Stimulated activated naive CD8-positive, alpha-beta T cell treated with anti-CD3 and anti-CD28 coated beads, Interleukin-15, amount 100 ng/mL, for 72 hours (primary cell): ENCODE data around the gene YWHAG.
"Not testable (repeated sequence)": the region's sequence is repeated elsewhere in the genome, so short reads cannot be mapped to it uniquely, and the experiment has no call there.

ENCODE experiments used
- ATAC-seq: fragments of 150-1000 bp; cut with Tn5 transposase; 2 replicates; pipeline ENCODE4 v1.10.0; 2021; ENCODE audit warnings: mild to moderate bottlenecking, moderate library complexity
- DNase-seq, 2 donors: peaks; one replicate each; pipeline ENCODE4 v3.0.0; 2021 to 2022
- H3K27ac Mint-ChIP-seq, 2 donors: one replicate each; pipeline ENCODE4 v1.8.0; 2022; ENCODE audit warnings: mild to moderate bottlenecking in 2 of 2, mixed read lengths in 2 of 2, moderate library complexity in 2 of 2
- H3K27me3 Mint-ChIP-seq: one replicate; pipeline ENCODE4 v1.8.0; 2022; ENCODE audit warnings: mixed read lengths
- H3K4me1 Mint-ChIP-seq: one replicate; pipeline ENCODE4 v1.8.0; 2022; ENCODE audit warnings: mild to moderate bottlenecking, mixed read lengths
- H3K4me3 Mint-ChIP-seq, 2 donors: one replicate each; pipeline ENCODE4 v1.8.0; 2022; ENCODE audit warnings: mild to moderate bottlenecking in 2 of 2, mixed read lengths in 2 of 2, moderate library complexity in 1 of 2
- H3K9me3 Mint-ChIP-seq, 2 donors: one replicate each; pipeline ENCODE4 v1.8.0; 2022; ENCODE audit warnings: mixed read lengths in 2 of 2

The YWHAG gene

DNA sequence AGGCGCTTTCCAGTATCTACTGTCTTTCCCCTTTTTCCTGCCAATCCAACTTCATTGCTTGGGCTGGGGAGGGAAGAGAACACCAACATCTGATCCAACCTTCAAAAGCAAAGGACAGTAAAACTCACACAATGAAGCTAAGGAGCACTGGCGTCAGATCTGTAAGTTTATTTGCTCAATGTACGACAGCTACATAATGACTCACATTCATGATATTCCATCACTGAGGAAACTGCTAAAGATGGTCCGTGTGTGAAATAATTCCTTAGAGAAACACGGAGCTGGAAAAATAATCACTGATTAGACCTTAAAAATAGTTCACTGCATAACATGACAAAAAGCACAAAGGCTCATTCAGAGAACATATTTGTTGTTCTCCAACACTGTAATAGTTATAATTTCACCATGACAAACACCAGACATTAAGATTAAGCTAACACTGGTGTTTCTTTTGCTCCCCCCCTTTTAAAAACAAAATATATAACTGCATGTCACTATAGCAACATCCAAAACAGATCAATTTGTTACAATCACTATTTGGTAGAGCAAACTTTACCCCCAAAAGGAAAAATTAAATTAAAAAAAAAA lies 32.1 kb downstream of the YWHAG start:
- ATAC-seq = no peak
- Mint-ChIP-seq H3K9me3 (no peaks in the 10 kb centered on the region), H3K27me3 (no peaks in the 10 kb centered on the region), H3K4me3 (no peak overlapping the region), H3K27ac (no peak overlapping the region), H3K4me1 (peaks cover 42% of the 10 kb centered on the region)
- no peak for DNase-seq

DNA sequence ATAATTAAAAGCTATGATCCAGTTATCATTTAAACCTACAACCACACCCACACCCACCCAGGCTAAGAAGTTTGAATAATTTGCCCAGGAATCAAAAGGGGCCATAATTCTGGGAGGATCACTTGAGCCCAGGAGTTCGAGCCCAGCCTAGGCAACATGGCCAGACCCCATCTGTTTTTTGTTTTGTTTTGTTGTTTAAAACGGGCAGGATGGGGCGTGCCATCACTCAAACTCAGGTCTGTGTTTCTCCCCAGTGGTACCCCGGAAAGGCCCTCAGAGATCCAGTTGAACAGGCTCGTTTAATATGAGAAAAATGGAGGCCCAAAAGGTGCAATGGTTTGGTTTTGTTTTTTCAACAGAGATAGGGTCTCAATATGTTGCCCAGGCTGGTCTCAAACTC lies 33.0 kb downstream of the YWHAG start:
- Mint-ChIP-seq H3K4me1 (peaks cover 36% of the 10 kb centered on the region), H3K27ac (no peak overlapping the region), H3K27me3 (no peaks in the 10 kb centered on the region), H3K4me3 (no peak overlapping the region), H3K9me3 (no peaks in the 10 kb centered on the region)
- ATAC-seq = no peak
- DNase-seq = no peak

DNA sequence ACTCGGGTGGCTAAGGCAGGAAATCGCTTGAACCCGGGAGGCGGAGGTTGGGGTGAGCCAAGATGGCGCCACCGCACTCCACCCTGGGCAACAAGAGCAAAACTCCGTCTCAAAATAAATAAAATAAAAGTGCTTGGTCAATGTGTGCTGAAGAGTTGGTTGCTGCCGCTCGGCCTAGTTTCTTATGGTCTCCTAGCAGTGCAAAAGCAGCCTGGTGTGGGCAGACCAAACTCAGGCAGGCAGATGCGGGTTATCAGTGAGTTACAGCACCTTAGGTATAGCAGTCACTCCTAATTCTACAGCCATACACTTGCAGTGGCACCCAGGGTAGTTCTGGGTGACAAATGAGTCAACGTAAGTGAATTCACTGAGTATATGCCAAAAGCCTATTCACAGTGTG lies 33.7 kb downstream of the YWHAG start:
- no peak overlapping the region for H3K4me3 Mint-ChIP-seq
- DNase-seq (no peak), ATAC-seq (no peak)
- no peaks in the 10 kb centered on the region for H3K9me3 Mint-ChIP-seq
- H3K27me3 Mint-ChIP-seq = no peaks in the 10 kb centered on the region
- H3K4me1 Mint-ChIP-seq = peaks cover 37% of the 10 kb centered on the region
- H3K27ac Mint-ChIP-seq = no peak overlapping the region

DNA sequence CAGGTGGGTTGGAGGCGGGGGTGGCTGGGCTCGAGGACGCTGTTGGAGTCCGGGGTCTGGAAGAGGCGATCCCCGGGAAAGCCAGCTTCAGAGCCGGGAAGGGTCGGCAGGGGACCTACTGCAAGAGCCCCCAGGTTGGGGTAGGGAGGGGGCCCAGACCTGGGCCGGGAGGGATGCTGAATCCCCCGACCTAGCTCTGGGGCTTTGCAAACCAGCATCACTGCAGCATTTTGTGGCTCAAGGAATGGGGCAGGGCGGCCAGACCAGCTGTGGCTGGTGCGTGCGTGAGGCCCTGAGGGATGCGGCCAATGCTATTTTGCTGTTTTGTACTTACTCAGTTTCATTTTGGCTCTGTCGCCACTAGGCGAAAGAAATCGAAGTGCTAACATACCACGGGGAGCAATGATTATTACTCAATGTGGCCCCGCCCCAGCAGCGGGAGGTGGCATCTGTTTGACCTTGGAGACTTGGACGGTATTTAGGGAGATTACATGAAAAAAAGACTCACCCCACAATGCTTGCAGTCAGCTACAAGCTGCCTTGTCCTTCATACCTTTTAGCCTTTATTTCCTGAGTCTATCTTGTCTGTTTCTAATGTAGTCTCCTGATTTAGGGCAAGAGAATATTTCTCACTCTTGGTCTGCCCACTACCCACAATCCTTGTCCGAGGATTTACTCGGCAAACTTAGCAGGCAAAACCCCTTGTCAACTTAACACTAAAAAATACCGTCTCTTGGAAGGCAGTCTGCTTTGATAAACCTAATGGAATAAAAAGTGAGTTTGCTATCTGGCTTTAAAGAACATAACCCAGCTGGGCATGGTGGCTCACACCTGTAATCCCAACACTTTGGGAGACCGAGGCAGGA lies 40.1 kb downstream of the YWHAG start:
- H3K27ac Mint-ChIP-seq = peak overlapping the region; percentile 99
- peaks cover 43% of the 10 kb centered on the region for H3K4me1 Mint-ChIP-seq
- H3K4me3 Mint-ChIP-seq = peak overlapping the region; percentile 83 to 90
- H3K27me3 Mint-ChIP-seq = no peaks in the 10 kb centered on the region
- ATAC-seq = peak; percentile 63
- H3K9me3 Mint-ChIP-seq = no peaks in the 10 kb centered on the region
- peak; percentile 68 to 81 for DNase-seq

DNA sequence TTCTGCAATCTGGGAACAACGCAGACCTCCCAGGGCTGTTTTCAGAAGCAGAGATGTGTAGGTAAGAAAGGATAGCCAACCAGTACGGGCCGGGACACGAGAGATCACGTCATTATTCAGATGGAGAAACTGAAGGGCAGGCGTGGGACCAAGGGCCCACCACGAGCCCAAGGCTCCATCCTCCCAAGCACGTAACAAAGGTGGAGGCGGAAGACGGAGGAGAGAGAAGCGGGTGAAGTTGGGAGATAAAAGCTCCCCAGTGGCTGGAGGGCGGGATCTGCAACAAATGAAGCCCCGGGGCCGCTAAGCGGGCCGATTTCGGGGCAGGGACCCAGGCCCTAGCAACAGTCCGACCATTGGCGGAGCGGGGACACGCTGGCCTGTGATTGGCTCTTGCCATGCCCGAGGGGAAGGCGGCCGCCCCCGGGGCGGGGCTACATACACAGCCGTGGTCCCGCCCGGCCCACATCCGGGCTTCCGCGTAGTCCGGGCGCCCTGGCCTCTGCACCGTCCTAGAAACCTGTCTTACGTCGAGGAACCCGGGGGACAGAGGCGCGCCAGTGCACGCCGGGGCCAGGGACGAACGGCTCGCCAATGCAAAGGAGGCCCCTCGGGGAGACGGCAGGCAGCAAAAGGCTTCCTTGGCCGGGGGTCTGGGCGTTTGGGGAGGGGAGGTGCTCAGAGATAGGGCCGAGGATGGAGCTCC lies 40.9 kb downstream of the YWHAG start:
- H3K4me1 Mint-ChIP-seq = peaks cover 41% of the 10 kb centered on the region
- ATAC-seq = peak; percentile 95
- H3K4me3 Mint-ChIP-seq = peak overlapping the region; percentile 83 to 90

DNA sequence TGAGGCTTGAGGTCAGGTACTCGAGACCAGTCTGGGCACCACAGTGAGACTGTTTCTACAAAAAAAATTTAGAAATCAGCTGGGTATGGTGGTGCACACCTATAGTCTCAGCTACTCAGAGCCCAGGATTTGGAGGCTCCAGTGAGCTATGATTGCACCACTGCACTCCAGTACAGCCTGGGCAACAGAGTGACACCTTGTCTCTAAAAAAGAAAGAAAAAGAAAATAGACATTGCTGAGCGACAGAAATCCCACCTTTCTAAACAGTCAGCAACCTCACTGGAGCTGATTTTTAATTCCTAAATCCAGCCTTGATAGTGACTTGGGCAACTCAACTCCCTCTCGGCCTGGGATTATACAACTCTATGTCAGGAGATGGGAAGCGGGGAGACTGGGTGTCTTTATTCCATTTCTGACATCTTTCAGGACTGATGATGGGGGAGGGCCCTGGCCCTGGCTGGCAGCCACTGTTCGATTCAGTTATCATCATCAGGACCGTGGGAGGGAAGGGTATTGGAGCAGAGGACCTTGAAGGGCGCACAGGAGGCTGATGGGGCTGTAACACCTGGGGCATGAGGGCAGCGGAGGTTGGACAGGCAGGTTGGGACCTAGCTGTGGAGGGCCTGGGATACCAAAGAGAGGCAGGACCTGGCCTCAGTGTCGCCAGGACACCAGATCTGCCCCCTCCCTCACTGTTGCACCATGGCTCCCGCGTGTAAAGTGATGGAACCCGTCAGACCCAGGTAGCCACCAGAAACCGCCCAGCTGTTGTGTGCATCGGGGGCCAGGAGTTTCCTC lies 41.6 kb downstream of the YWHAG start:
- Mint-ChIP-seq H3K27ac (peak overlapping the region; percentile 92 to 99), H3K9me3 (no peaks in the 10 kb centered on the region), H3K27me3 (no peaks in the 10 kb centered on the region), H3K4me3 (peak overlapping the region; percentile 83 to 90), H3K4me1 (peaks cover 41% of the 10 kb centered on the region)
- DNase-seq = peak; percentile 20 to 25
- ATAC-seq = no peak

More for the DNA sequence above, 40.9 kb downstream of the YWHAG start:
- H3K27me3 Mint-ChIP-seq = no peaks in the 10 kb centered on the region
- peak; percentile 93 to 96 for DNase-seq
- peak overlapping the region; percentile 99 for H3K27ac Mint-ChIP-seq
- no peaks in the 10 kb centered on the region for H3K9me3 Mint-ChIP-seq

DNA sequence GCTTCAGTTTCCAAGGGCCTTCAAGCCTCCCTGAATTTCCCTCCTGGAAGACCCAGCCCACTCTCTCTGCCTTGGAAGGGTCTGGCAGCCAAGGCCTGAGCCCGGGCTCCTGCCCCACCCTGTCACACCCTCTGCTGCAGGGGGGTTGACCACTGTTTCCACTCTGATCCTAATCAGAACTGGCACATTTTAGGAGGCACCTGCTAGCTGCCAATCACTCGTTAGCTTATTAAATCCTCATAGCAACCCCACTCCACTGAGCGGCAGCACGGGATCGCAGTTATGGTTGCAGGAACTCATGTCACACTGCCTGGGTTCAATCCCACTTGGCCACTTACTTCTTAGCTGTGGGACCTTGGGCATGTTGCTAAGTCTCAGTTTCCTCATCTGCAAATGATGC lies 43.4 kb downstream of the YWHAG start:
- Mint-ChIP-seq H3K27ac (no peak overlapping the region), H3K4me1 (peaks cover 37% of the 10 kb centered on the region), H3K9me3 (no peaks in the 10 kb centered on the region), H3K4me3 (no peak overlapping the region), H3K27me3 (no peaks in the 10 kb centered on the region)
- no peak for DNase-seq
- no peak for ATAC-seq

DNA sequence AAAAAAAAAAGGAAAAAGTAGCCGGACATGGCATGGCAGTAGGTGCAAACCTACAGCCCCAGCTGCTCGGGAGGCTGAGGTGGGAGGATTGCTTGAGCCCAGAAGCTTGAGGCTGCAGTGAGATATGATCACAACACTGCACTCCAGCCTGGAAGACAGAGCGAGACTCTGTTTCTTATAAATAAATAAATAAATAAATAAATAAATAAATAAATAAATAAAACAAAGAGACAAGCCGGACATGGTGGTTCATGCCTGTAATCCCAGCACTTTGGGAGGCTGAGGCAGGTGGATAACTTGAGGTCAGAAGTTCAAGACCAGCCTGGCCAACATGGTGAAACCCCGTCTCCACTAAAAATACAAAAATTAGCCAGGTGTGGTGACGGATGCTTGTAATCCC lies 44.1 kb downstream of the YWHAG start:
- not testable (repeated sequence) for ATAC-seq, H3K4me3 Mint-ChIP-seq, H3K9me3 Mint-ChIP-seq, H3K27me3 Mint-ChIP-seq, DNase-seq
- peaks cover 31% of the 10 kb centered on the region for H3K4me1 Mint-ChIP-seq
- H3K27ac Mint-ChIP-seq = peak overlapping the region in 1 of 2 donors; percentile 42

DNA sequence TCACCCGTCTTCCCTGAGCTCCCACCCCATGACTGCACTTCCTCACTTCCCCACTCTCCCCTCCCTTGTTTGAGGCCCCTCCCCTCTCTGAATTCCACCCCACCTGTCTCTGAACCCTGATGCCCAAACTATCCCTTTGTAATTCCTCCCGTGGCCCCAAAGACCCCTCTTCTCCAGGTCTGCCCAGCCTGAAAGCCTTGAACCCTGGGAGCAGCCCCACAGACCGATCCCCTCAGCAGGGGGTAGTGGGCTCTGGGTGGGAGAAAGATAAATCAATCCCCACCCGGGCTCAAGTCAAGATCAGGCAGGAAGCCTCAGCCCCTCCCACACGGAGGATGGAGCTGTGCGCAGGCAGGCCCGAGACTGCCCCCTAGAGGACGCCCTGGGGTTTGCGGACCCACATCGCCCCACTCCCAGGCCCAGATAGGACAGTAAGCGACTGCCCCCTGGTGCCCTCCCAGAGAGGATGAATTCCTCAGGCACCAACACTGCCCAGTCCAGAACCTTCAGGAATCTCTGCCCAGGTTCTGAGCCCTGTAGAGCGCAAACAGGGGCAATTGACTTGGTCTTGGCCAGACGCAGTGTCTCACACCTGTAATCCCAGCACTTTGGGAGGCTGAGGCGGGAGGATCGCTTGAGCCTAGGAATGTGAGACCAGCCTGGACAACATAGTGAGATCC lies 44.6 kb downstream of the YWHAG start:
- Mint-ChIP-seq H3K4me3 (peak overlapping the region; percentile 69 to 86), H3K27me3 (no peaks in the 10 kb centered on the region), H3K4me1 (peaks cover 26% of the 10 kb centered on the region), H3K9me3 (no peaks in the 10 kb centered on the region), H3K27ac (peak overlapping the region; percentile 93 to 94)
- peak; percentile 65 for ATAC-seq
- DNase-seq = peak; percentile 95

DNA sequence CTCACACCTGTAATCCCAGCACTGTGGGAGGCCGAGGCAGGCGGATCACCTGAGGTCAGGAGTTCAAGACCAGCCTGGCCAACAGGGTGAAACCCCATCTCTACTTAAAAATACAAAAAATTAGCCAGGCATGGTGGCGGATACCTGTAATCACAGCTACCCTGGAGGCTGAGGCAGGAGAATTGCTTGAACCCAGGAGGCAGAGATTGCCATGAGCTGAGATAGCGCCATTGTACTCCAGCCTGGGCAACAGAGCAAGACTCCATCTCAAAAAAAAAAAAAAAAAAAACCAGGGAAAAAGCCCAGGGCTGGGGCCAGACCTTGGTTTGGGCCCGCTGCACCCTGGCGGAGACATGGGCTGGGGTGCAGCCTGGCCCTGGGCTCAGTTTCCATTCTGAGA lies 47.0 kb downstream of the YWHAG start:
- not testable (repeated sequence) for H3K27me3 Mint-ChIP-seq

DNA sequence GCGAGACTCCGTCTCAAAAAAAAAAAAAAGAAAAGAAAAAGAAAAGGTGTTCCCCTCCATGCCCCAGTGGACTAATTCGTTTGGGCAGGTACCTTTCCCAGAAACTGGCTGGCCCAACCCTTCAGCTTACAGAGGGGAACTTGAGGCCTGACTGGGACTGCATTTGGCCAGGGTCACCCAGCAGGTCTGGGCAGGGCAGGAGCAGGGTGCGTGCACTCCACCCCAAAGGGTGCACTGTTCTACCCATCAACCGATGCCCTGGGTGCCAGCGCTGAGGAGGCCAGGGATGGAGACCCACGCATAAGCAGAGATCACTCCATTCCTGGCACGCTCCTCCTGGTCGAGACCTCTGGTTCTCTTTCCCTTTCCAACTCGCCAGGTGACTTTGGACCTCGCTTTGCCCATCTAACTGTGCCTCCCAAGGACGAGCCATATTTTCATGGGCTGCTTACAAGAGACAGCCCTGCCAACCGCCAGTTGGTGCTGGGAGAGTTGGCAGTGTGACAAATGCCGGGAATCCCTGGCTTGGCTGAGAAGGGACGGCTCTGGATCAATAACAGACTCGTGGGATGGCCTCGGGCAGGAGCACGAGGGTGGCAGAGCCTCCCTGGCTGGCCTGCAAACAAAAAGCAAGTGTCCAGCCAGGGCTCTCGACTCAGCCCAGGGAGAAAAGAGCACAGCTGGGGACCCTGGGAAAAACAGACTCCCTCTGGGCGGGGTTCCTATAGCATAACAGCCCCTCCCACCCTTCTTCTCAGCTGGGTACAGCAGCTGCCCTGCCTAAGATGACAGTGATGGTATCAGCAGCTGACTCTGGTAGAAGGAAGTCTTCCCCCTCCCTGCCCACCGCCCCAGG lies 48.5 kb downstream of the YWHAG start:
- ATAC-seq = no peak
- Mint-ChIP-seq H3K4me3 (no peak overlapping the region), H3K4me1 (peaks cover 9% of the 10 kb centered on the region), H3K27me3 (no peaks in the 10 kb centered on the region), H3K27ac (no peak overlapping the region), H3K9me3 (no peaks in the 10 kb centered on the region)
- DNase-seq = no peak

More for the DNA sequence above, 47.0 kb downstream of the YWHAG start:
- H3K4me3 Mint-ChIP-seq, DNase-seq, H3K27ac Mint-ChIP-seq, H3K9me3 Mint-ChIP-seq, ATAC-seq: not testable (repeated sequence)
- peaks cover 11% of the 10 kb centered on the region for H3K4me1 Mint-ChIP-seq

DNA sequence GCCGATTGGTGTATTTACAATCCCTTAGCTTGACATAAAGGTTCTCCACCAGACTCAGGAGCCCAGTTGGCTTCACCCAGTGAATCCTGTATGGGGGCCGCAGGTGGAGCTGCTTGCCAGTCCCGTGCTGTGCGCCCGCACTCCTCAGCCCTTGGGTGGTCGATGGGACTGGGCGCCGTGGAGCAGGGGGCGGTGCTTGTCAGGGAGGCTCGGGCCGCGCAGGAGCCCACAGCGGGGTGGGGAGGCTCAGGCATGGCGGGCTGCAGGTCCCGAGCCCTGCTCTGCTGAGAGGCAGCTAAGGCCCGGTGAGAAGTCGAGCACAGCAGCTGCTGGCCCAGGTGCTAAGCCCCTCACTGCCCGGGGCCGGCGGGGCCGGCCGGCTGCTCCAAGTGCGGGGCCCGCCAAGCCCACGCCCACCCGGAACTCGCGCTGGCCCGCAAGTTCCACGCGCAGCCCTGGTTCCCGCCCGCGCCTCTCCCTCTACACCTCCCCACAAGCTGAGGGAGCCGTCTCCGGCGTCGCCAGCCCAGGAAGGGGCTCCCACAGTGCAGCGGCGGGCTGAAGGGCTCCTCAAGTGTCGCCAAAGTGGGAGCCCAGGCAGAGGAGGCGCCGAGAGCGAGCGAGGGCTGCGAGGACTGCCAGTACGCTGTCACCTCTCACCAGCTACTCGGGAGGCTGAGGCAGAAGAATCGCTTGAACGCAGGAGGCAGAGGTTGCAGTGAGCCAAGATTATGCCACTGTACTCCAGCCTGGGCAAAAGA lies 49.3 kb downstream of the YWHAG start:
- ATAC-seq, H3K4me3 Mint-ChIP-seq, H3K27ac Mint-ChIP-seq, H3K9me3 Mint-ChIP-seq, H3K27me3 Mint-ChIP-seq, DNase-seq: not testable (repeated sequence)
- H3K4me1 Mint-ChIP-seq = peaks cover 10% of the 10 kb centered on the region

DNA sequence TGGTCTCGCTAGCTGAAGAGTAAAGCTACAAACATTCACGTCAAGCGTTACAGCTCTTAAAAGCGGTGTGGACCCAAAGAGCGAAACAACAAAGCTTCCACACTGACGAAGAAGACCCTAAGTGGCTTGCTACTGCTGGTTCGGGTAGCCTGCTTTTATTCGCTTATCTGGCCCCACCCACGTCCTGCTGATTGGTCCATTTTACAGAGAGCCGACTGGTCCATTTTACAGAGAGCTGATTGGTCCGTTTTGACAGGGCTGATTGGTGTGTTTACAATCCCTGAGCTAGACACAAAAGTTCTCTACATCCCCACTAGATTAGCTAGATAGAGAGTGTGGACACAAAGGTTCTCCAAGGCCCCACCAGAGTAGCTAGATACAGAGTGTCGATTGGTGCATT lies 49.9 kb downstream of the YWHAG start:
- not testable (repeated sequence) for ATAC-seq, DNase-seq, H3K9me3 Mint-ChIP-seq, H3K27me3 Mint-ChIP-seq, H3K27ac Mint-ChIP-seq, H3K4me3 Mint-ChIP-seq
- H3K4me1 Mint-ChIP-seq = peaks cover 12% of the 10 kb centered on the region
